Measurements from ENCODE around the gene GALNT18.

Gene GALNT18

DNA sequence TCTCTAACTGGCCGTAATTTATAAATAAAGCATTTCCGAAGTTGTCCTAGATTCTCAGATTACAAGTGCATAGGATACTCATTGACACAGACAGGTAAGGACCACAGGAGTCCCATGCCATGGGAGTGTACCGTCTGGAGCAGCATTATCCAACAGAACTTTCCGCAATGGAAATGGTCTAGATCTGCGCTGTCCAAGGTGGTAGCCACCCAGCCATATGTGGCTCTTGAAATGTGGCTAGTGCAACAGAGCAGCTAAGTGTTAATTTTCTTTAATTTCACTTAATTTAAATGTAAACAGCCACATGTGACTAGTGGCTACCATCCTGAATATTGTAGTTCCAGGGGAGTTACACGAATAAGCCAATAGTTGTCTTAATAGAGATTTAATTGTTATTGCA lies 71.3 kb downstream of the GALNT18 start:
- DNase-seq = no peak
- no peaks in the 10 kb centered on the region for H3K9me3 Mint-ChIP-seq
- H3K4me3 Mint-ChIP-seq = no peak overlapping the region
- no peaks in the 10 kb centered on the region for H3K4me1 Mint-ChIP-seq (ENCODE audit: low read depth)
- H3K27ac Mint-ChIP-seq = no peak overlapping the region
- H3K27me3 Mint-ChIP-seq = peaks cover 22% of the 10 kb centered on the region
- no peaks in the 10 kb centered on the region for H3K36me3 Mint-ChIP-seq (ENCODE audit: low read depth)

DNA sequence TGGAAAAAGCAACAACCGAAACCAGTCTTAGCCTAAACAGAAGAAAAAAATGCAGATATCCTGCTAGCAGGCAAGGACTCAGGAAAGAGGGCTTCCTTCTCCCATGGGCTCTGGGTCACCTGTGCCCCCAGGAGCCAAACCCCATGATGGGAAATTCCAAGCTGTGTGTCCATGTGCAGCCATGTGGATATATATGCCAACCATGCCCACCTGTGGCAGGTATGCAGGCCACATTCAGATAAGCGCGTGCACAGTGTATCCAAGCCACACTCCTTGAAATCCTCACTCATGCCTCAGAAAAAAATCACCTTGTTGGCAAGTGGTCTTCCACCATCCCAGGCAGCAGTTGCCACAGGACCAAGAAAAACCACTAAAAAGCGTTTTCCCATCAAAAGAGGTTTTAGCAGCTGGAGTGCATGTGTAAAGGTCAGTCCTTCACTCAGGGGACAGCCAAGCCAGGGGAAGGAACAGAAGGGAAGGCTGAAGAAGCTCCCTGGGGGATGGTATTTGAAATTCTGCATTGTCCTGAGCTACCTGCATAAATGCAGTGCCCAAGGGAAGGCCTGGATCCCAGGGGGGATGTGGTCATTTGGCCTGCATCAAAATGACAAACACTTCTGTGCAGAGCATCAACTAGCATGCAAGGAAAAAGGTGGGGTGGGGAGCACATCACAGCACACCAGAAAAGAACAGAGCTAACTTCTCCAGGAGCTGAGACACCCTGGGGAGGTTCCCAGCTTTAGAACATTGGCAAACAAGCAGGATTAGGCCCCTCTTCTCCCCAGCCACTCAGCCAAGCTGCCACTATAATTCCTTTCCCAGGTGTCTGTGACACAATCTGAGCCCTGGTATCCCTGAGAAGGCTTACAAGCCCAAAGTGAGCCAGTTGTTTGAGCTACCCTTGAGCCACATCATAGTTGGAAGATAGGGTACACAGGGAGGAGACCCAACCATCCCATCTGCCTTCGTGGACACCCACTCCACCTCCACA lies 76.2 kb downstream of the GALNT18 start:
- H3K27me3 Mint-ChIP-seq = peaks cover 5% of the 10 kb centered on the region
- no peak for DNase-seq
- H3K4me3 Mint-ChIP-seq = no peak overlapping the region
- no peaks in the 10 kb centered on the region for H3K4me1 Mint-ChIP-seq (ENCODE audit: low read depth)
- no peaks in the 10 kb centered on the region for H3K36me3 Mint-ChIP-seq (ENCODE audit: low read depth)
- H3K9me3 Mint-ChIP-seq = no peaks in the 10 kb centered on the region
- H3K27ac Mint-ChIP-seq = no peak overlapping the region

DNA sequence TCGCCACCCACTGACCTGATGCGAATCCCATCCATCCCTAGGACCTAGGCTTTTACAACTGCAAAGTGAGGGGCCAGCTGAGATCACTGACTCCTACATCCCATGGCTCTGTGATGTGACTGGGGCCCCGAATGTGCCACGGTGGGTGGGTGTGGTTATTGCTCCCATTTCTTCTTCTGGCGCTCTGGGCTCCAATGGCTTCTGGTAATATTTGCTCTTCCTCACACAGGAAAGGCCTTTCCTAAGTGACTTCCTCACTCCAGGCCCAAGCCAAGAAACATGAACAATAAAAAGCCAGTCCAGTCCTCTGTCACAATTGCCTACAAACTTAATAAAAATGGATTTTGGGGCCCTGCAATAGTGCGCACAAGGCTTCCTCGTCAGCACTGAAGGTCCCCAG lies 78.1 kb downstream of the GALNT18 start:
- Mint-ChIP-seq H3K9me3 (no peaks in the 10 kb centered on the region), H3K4me3 (no peak overlapping the region), H3K27me3 (peaks cover 2% of the 10 kb centered on the region), H3K4me1 (ENCODE audit: low read depth) (no peaks in the 10 kb centered on the region), H3K27ac (no peak overlapping the region), H3K36me3 (ENCODE audit: low read depth) (no peaks in the 10 kb centered on the region)
- DNase-seq = no peak

DNA sequence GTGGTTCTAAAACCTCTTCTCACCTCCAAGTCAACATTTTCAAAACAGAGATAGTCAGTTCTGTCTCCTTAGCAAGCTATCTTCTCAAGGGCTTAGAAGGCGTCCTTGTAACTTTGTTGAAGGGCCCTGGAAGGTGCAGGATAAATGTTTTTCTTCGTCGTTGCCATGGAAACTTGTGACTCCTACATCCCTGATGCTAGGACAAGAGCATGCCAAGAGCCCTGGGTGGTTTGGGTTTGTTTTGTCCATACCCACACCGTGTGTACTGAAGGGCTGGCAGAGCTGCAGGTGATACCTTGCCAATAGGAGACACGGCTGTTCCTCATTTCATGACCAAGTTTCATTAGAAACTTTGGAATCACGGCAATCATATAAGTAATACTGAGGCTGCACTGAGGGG lies 81.6 kb downstream of the GALNT18 start:
- Mint-ChIP-seq H3K36me3 (ENCODE audit: low read depth) (no peaks in the 10 kb centered on the region), H3K27ac (no peak overlapping the region), H3K4me1 (ENCODE audit: low read depth) (no peaks in the 10 kb centered on the region), H3K9me3 (no peaks in the 10 kb centered on the region), H3K27me3 (no peaks in the 10 kb centered on the region), H3K4me3 (no peak overlapping the region)
- no peak for DNase-seq

DNA sequence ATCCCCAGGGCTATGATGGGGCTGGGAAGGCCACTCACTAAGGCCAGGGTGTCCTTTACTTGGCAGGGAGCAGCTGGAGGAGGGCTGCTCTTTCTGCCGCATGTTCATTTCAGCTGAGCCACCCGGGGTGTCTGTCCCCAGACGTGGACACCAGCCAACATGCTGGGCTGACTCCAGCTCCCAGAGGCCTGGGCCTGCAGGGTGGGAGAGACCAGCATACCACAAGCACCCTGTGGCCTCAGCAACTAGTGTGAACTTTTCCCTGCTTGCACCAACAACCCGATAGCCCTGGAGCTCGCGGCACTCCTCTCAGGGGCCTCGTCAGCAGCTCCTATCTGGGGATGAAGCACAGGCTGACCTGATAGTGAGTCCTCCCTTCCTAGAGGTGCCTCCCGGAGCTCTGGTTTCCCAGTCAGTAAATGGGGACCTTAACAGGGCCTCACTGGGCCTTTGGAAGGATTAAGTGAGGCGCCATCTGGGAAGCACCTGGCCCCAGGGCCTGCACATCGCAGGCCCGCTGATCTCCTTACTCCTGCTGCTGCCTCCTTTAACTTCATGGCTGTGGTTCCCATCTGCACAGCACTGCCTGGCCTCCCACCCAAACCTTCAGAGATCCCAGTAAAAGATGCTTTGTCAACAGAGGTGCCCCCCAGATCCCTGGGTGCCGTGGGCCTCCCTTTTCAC lies 83.4 kb downstream of the GALNT18 start:
- Mint-ChIP-seq H3K4me3 (no peak overlapping the region), H3K36me3 (ENCODE audit: low read depth) (no peaks in the 10 kb centered on the region), H3K4me1 (ENCODE audit: low read depth) (no peaks in the 10 kb centered on the region), H3K27me3 (no peaks in the 10 kb centered on the region), H3K9me3 (no peaks in the 10 kb centered on the region), H3K27ac (no peak overlapping the region)
- DNase-seq = no peak

DNA sequence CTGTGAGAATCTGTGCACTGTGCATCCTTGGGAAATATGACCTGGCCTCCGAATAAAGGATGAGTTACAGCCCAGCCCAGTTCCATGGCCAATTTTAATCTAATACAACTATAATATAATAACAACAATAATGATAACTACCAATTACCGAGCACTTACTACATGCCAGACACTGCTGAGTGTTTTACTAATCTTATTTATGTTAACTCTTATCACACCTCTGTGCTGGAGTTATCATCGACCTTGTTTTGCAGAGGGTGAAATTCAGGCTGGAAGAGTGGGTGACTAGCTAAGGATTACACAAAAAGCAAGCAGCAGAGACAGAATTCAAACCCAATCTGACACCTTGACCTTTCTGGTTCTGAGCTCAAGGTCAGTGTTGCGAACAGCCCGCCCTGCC lies 83.9 kb downstream of the GALNT18 start:
- H3K4me3 Mint-ChIP-seq = no peak overlapping the region
- H3K27me3 Mint-ChIP-seq = no peaks in the 10 kb centered on the region
- no peaks in the 10 kb centered on the region for H3K4me1 Mint-ChIP-seq (ENCODE audit: low read depth)
- DNase-seq = no peak
- no peaks in the 10 kb centered on the region for H3K36me3 Mint-ChIP-seq (ENCODE audit: low read depth)
- H3K9me3 Mint-ChIP-seq = no peaks in the 10 kb centered on the region
- H3K27ac Mint-ChIP-seq = no peak overlapping the region

DNA sequence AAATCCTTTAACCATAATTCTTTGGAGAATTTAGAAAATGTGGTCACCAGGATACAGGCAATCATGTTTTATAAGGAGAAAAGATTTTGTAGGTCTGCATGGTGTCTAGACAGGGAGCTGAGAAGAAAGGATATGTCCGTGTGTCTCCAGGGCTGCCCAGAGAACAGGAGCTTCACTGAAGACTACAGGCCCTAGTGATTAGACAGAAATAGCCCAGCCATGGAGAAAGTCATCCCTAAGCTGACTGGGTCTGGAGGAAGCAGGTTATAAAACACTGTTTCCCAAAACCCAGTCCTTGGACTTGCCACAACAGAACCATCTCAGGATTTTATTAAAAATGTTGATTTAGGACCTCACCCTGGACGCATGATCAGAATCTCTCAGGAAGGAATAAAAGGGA lies 84.4 kb downstream of the GALNT18 start:
- no peaks in the 10 kb centered on the region for H3K4me1 Mint-ChIP-seq (ENCODE audit: low read depth)
- H3K27me3 Mint-ChIP-seq = no peaks in the 10 kb centered on the region
- DNase-seq = no peak
- H3K9me3 Mint-ChIP-seq = no peaks in the 10 kb centered on the region
- H3K4me3 Mint-ChIP-seq = no peak overlapping the region
- H3K27ac Mint-ChIP-seq = no peak overlapping the region
- no peaks in the 10 kb centered on the region for H3K36me3 Mint-ChIP-seq (ENCODE audit: low read depth)

DNA sequence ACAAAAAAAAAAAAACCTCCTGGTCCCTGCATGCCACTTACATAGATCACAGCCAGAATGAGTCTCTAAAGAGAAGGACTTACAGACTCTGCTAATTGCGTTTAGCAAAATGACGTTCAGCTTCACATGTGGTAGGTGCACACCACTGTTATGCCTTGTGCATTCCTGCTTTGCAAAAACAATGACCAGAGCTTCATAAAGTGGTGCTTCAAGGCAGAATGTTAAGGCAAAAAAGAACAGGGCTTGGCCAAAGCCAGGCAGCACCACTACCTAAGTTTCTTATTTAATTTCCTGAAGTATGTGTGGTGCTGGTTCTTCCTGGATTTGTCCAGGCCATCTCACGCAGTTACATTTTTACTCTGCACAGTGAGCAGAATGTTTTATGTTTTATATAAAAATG lies 85.2 kb downstream of the GALNT18 start:
- H3K36me3 Mint-ChIP-seq (ENCODE audit: low read depth) = no peaks in the 10 kb centered on the region
- H3K27ac Mint-ChIP-seq = no peak overlapping the region
- no peaks in the 10 kb centered on the region for H3K27me3 Mint-ChIP-seq
- no peaks in the 10 kb centered on the region for H3K9me3 Mint-ChIP-seq
- no peak for DNase-seq
- H3K4me3 Mint-ChIP-seq = no peak overlapping the region
- H3K4me1 Mint-ChIP-seq (ENCODE audit: low read depth) = no peaks in the 10 kb centered on the region

DNA sequence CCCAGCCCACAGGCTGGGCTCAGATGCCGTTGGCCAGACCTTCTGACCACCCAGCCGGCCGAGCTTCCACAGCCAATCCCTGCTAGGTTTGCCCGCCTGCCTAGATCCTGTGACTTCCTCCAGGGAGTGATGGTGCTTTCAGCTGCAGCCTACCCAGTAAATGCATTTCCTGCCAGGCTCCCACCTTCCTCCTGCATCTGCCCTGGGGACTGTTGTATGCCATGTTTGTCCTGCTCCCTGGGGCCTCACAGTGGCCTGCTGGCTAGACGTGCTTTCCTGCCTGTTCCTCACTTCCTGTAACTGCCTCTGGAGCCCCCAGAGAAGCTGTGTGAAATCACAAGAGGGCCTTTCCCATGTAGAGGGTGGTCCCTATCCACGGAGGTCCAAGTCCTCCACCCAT lies 86.2 kb downstream of the GALNT18 start:
- Mint-ChIP-seq H3K4me3 (no peak overlapping the region), H3K9me3 (no peaks in the 10 kb centered on the region), H3K27me3 (no peaks in the 10 kb centered on the region), H3K27ac (no peak overlapping the region), H3K36me3 (ENCODE audit: low read depth) (no peaks in the 10 kb centered on the region), H3K4me1 (ENCODE audit: low read depth) (no peaks in the 10 kb centered on the region)
- no peak for DNase-seq

DNA sequence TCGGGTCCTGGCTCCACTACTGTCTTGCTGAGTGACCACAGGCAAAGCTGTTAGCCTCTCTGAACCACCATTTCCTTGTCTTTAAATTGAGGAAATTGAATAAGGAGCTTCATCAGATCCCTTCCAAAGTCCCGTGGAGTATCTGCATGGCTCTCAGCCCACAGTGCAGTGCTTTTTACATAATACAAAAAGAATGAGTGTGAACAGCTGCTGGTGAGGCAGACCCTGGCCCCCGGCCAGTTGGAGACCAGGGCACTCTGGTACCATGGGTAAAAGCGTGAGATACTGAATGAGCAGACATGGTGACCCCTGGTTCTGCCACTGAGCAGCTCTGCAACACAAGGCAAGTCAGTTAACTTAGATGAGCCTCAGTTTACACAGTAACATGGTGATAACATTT lies 86.8 kb downstream of the GALNT18 start:
- Mint-ChIP-seq H3K9me3 (no peaks in the 10 kb centered on the region), H3K27ac (no peak overlapping the region), H3K27me3 (no peaks in the 10 kb centered on the region), H3K36me3 (ENCODE audit: low read depth) (no peaks in the 10 kb centered on the region), H3K4me1 (ENCODE audit: low read depth) (no peaks in the 10 kb centered on the region), H3K4me3 (no peak overlapping the region)
- no peak for DNase-seq

DNA sequence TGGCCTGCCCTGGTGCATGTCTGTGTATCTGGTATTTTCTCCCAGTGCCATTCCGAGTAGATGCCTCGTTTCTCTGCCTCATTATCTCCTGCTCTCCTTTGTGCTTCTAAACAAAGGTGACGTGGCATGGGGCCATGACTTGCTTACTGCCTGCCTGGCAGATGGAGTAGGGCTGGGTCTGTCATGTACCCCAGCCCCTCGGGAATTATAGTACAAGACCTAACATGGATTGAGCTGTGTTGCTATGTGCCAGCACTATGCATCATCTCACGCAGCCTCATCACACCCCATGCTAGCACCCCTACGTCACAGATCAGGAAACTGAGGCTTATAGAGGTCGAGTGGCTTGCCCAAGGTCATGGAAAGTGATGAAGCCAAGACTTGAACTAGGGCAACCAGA lies 88.1 kb downstream of the GALNT18 start:
- DNase-seq = no peak
- H3K27ac Mint-ChIP-seq = no peak overlapping the region
- no peaks in the 10 kb centered on the region for H3K4me1 Mint-ChIP-seq (ENCODE audit: low read depth)
- no peaks in the 10 kb centered on the region for H3K27me3 Mint-ChIP-seq
- H3K36me3 Mint-ChIP-seq (ENCODE audit: low read depth) = no peaks in the 10 kb centered on the region
- no peak overlapping the region for H3K4me3 Mint-ChIP-seq
- no peaks in the 10 kb centered on the region for H3K9me3 Mint-ChIP-seq

DNA sequence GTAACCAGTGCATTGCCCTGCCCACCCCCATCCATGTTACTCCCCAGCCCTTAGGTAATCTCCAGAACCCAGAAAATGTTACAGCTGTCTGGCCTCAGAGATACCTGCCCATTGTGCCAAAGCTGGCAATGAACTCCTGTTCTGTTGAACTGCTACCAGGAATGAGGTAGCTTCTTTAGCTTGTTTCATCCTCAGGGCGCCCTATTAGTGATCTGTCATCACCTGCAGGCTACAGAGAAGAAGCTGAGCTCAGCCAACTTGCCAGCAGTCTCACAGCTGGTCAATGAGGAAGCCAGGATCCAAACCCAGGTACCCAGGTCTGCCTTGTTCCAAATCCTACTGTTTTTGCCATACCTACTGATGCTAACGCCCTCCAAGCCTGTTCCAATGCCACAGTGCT lies 88.7 kb downstream of the GALNT18 start:
- Mint-ChIP-seq H3K9me3 (no peaks in the 10 kb centered on the region), H3K27me3 (no peaks in the 10 kb centered on the region), H3K4me1 (ENCODE audit: low read depth) (no peaks in the 10 kb centered on the region), H3K27ac (no peak overlapping the region), H3K36me3 (ENCODE audit: low read depth) (no peaks in the 10 kb centered on the region), H3K4me3 (no peak overlapping the region)
- DNase-seq = no peak

DNA sequence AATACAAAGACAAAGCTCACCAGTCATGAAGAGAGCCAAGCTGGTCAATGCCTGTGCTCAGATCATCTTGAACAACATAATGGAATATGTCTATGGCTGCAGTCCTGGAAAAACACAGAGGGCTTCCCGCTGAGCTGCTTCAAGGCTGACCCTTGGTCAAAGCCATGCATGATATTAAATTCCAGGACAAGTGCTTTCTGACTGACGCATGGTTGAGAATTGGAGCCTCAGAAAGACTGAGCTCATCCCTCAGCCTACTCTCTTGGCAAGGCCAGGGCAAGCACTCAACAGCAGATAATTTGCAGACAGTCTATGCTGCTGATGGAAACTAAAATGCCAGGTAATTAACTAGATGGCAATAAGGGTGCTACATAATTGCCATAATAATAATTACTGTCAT lies 89.2 kb downstream of the GALNT18 start:
- Mint-ChIP-seq H3K9me3 (no peaks in the 10 kb centered on the region), H3K27ac (no peak overlapping the region), H3K27me3 (no peaks in the 10 kb centered on the region), H3K36me3 (ENCODE audit: low read depth) (no peaks in the 10 kb centered on the region), H3K4me1 (ENCODE audit: low read depth) (no peaks in the 10 kb centered on the region), H3K4me3 (no peak overlapping the region)
- DNase-seq = no peak

DNA sequence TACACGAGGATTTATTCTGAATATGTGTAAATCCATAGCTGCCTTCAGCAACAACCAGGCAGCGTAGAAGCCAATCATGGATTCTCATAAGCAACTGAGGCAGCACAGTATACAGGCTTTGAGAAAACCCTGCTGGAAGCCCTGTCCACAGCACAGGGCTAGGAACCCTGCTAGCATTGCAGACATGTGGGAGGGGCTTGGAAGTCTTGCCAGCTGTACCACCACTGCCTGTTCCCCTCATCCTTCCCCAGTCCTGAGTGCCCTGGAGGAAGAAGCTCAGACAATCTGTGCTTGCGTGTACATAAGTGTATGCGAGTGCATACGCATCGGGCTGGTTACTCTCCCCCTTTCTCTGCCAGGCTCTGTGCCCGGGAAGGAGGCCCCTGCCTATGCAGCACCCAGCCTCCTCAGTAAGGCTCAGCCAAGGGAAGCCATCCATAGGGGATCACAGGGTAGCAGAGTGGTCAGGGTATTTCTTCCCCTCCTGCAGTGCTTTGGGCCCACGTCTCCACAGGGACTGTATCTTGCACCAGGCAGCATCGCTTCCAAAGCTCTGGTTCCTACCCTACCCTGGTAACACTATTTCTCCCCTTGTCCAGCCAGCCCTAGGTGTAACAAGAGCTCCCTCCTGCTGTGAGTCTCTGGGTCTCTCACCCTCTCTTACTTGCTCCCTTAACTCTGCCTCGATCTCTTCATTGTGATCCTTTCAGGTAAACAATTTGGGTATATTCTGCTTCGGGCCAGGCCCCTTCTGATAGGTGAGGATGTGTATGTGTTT lies 90.5 kb downstream of the GALNT18 start:
- Mint-ChIP-seq H3K4me1 (ENCODE audit: low read depth) (no peaks in the 10 kb centered on the region), H3K27ac (no peak overlapping the region), H3K4me3 (no peak overlapping the region), H3K36me3 (ENCODE audit: low read depth) (no peaks in the 10 kb centered on the region), H3K27me3 (no peaks in the 10 kb centered on the region), H3K9me3 (no peaks in the 10 kb centered on the region)
- no peak for DNase-seq

DNA sequence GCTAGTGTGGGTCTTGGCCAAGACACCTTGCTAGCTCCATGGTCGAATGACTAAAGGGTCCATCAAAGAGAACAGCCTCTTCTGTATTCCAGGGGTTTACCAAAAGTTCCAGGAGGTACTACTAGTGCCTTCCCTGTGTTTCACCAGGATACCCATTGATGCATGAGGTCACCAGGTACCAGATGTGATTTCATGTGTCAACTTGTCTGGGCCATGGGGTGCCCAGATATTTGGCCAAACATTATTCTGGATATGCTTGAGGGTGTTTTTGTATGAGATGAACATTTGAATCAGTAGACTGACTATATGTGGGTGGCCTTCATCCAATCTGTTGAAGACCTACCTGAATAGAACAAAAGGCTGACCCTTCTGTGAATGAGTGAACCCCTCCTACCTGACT lies 92.8 kb downstream of the GALNT18 start:
- Mint-ChIP-seq H3K4me1 (ENCODE audit: low read depth) (no peaks in the 10 kb centered on the region), H3K4me3 (no peak overlapping the region), H3K27me3 (no peaks in the 10 kb centered on the region), H3K27ac (no peak overlapping the region), H3K36me3 (ENCODE audit: low read depth) (no peaks in the 10 kb centered on the region), H3K9me3 (no peaks in the 10 kb centered on the region)
- DNase-seq = no peak
